22Rv1 (cell line): ENCODE results near the gene KRT75.

ENCODE experiments used
- ZFX ChIP-seq: fragments of 450-650 bp; IDR thresholded peaks from 2 replicates; pipeline ENCODE4 v1.6.1; 2017; ENCODE audit warnings: antibody characterized with exemption, borderline replicate concordance
- TF ChIP-seq, protein P1 (sequence below): fragments of 450-650 bp; IDR thresholded peaks from 2 replicates; pipeline ENCODE4 v1.5.1; 2017; ENCODE audit warnings: mild to moderate bottlenecking

- TF ChIP-seq, protein P1, sequence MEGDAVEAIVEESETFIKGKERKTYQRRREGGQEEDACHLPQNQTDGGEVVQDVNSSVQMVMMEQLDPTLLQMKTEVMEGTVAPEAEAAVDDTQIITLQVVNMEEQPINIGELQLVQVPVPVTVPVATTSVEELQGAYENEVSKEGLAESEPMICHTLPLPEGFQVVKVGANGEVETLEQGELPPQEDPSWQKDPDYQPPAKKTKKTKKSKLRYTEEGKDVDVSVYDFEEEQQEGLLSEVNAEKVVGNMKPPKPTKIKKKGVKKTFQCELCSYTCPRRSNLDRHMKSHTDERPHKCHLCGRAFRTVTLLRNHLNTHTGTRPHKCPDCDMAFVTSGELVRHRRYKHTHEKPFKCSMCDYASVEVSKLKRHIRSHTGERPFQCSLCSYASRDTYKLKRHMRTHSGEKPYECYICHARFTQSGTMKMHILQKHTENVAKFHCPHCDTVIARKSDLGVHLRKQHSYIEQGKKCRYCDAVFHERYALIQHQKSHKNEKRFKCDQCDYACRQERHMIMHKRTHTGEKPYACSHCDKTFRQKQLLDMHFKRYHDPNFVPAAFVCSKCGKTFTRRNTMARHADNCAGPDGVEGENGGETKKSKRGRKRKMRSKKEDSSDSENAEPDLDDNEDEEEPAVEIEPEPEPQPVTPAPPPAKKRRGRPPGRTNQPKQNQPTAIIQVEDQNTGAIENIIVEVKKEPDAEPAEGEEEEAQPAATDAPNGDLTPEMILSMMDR: no peak
- no peak for TF ChIP-seq ZFX
Measured at GRCh38 chr12:52402873-52403540, 31.2 kb downstream of the KRT75 start.
